Measurements from ENCODE around the gene TAAR9.

DNA sequence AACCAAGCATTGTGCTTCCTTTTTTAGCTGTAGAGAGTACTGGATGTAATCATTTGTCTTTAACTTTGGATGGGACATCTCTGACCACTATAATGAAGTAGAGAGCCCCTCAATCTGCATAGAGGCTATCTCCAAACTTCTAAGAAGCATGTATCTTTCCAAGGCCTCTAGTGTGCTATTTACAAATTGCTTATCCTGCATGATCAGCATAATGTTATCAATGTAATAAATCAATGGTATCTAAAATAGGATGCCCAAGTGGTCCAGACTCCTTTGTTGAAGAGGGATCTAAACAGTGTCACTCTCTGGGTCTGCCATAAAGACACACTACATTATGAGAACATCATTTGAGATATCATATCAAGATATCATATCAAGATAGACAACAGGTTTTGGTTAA lies 6.7 kb downstream of the TAAR9 start:
- TF ChIP-seq, protein P1, sequence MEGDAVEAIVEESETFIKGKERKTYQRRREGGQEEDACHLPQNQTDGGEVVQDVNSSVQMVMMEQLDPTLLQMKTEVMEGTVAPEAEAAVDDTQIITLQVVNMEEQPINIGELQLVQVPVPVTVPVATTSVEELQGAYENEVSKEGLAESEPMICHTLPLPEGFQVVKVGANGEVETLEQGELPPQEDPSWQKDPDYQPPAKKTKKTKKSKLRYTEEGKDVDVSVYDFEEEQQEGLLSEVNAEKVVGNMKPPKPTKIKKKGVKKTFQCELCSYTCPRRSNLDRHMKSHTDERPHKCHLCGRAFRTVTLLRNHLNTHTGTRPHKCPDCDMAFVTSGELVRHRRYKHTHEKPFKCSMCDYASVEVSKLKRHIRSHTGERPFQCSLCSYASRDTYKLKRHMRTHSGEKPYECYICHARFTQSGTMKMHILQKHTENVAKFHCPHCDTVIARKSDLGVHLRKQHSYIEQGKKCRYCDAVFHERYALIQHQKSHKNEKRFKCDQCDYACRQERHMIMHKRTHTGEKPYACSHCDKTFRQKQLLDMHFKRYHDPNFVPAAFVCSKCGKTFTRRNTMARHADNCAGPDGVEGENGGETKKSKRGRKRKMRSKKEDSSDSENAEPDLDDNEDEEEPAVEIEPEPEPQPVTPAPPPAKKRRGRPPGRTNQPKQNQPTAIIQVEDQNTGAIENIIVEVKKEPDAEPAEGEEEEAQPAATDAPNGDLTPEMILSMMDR (IDR thresholded peaks at IDR 0.05): no peak
- no peak for TF ChIP-seq POLR2AphosphoS5 (IDR thresholded peaks at IDR 0.05; ENCODE audit: insufficient read depth in 1 of 2, low read depth in 1 of 2)
- no peak for TF ChIP-seq POLR2A (IDR thresholded peaks at IDR 0.05)

All from vagina (tissue), 2 donors.